Measurements from ENCODE around the gene HELZ. TPM values are rescaled to one million over a fixed set of nuclear protein-coding genes. Genes with fewer than 3 reads are reported as not detected.

Gene HELZ
- total RNA-seq, 1 donor from 2014 or later, result 53.4 TPM

- FAIRE-seq, result no peak
- no peak for TF ChIP-seq CTCF (IDR thresholded peaks at IDR 0.05; ENCODE audit: insufficient read depth, low read depth, low read length)
- TF ChIP-seq EZH2 (IDR thresholded peaks at IDR 0.05; ENCODE audit: insufficient read depth, low read length), result no peak
Measured at GRCh38 chr17:67260170-67260987, 15.4 kb upstream of the HELZ start.

GRCh38 chr17:67258821-67259468, 13.9 kb upstream of the HELZ start:
- peaks cover 8% of the 10 kb centered on the region for H3K4me1 ChIP-seq (ENCODE audit: insufficient read depth, low read length)
- H3K9me3 ChIP-seq (ENCODE audit: insufficient read depth, low read depth, low read length), result no peaks in the 10 kb centered on the region
- no peak overlapping the region for H3K27ac Mint-ChIP-seq (ENCODE audit: unreplicated experiment)
- H3K27ac ChIP-seq (ENCODE audit: low read depth, low read length), result no peak overlapping the region
- no peak overlapping the region for H2AFZ ChIP-seq (ENCODE audit: low read depth, low read length)
- peaks cover 2% of the 10 kb centered on the region for H3K36me3 Mint-ChIP-seq (ENCODE audit: low read depth, unreplicated experiment)
- TF ChIP-seq CTCF (IDR thresholded peaks at IDR 0.05; ENCODE audit: insufficient read depth, low read depth, low read length), result no peak
- no peak for TF ChIP-seq EZH2 (IDR thresholded peaks at IDR 0.05; ENCODE audit: insufficient read depth, low read length)
- H3K9me3 Mint-ChIP-seq (ENCODE audit: unreplicated experiment), result no peaks in the 10 kb centered on the region
- no peak overlapping the region for H3K9ac ChIP-seq (ENCODE audit: low read length)
- H3K27me3 ChIP-seq (ENCODE audit: insufficient read depth, low read length), result no peaks in the 10 kb centered on the region
- no peak overlapping the region for H3K4me3 Mint-ChIP-seq (ENCODE audit: unreplicated experiment)
- H3K36me3 ChIP-seq (ENCODE audit: insufficient read depth, low read length), result no peaks in the 10 kb centered on the region
- DNase-seq (ENCODE audit: low read depth) (no peak), FAIRE-seq (no peak)
- peaks cover 4% of the 10 kb centered on the region for H3K4me1 Mint-ChIP-seq (ENCODE audit: low read depth, unreplicated experiment)
- H3K27me3 Mint-ChIP-seq (ENCODE audit: low read depth, unreplicated experiment), result peaks cover 2% of the 10 kb centered on the region
- H3K4me3 ChIP-seq (ENCODE audit: insufficient read depth, low read depth, low read length), result no peak overlapping the region
- H4K20me1 ChIP-seq (ENCODE audit: insufficient read depth, low read length), result no peaks in the 10 kb centered on the region
- H3K79me2 ChIP-seq (ENCODE audit: insufficient read depth, low read length), result no peaks in the 10 kb centered on the region
- no peak overlapping the region for H3K4me2 ChIP-seq (ENCODE audit: low read length)

More at GRCh38 chr17:67260170-67260987, 15.4 kb upstream of the HELZ start:
- no peak overlapping the region for H3K4me2 ChIP-seq (ENCODE audit: low read length)
- no peaks in the 10 kb centered on the region for H4K20me1 ChIP-seq (ENCODE audit: insufficient read depth, low read length)
- H3K4me3 ChIP-seq (ENCODE audit: insufficient read depth, low read depth, low read length), result no peak overlapping the region
- Mint-ChIP-seq H3K27ac (ENCODE audit: unreplicated experiment) (no peak overlapping the region), H3K4me3 (ENCODE audit: unreplicated experiment) (no peak overlapping the region), H3K4me1 (ENCODE audit: low read depth, unreplicated experiment) (peaks cover 4% of the 10 kb centered on the region), H3K9me3 (ENCODE audit: unreplicated experiment) (no peaks in the 10 kb centered on the region), H3K27me3 (ENCODE audit: low read depth, unreplicated experiment) (peaks cover 2% of the 10 kb centered on the region), H3K36me3 (ENCODE audit: low read depth, unreplicated experiment) (peaks cover 2% of the 10 kb centered on the region)
- peak; percentile 13 for DNase-seq (ENCODE audit: low read depth)
- H3K4me1 ChIP-seq (ENCODE audit: insufficient read depth, low read length), result peaks cover 8% of the 10 kb centered on the region
- no peak overlapping the region for H2AFZ ChIP-seq (ENCODE audit: low read depth, low read length)
- H3K9ac ChIP-seq (ENCODE audit: low read length), result no peak overlapping the region
- no peaks in the 10 kb centered on the region for H3K27me3 ChIP-seq (ENCODE audit: insufficient read depth, low read length)
- H3K9me3 ChIP-seq (ENCODE audit: insufficient read depth, low read depth, low read length), result no peaks in the 10 kb centered on the region
- no peaks in the 10 kb centered on the region for H3K79me2 ChIP-seq (ENCODE audit: insufficient read depth, low read length)
- no peak overlapping the region for H3K27ac ChIP-seq (ENCODE audit: low read depth, low read length)
- H3K36me3 ChIP-seq (ENCODE audit: insufficient read depth, low read length), result no peaks in the 10 kb centered on the region
